ENCODE results near the gene SCFD2.
A peak's percentile ranks its signal among the peaks of the same experiment; 100 is the strongest.

Gene SCFD2

GRCh38 chr4:52862639-52863161, 503.2 kb downstream of the SCFD2 start:
- Histone ChIP-seq H3K9me3 (ENCODE audit: insufficient read depth, low read length) (peaks cover 18% of the 10 kb centered on the region; the same call in 1 of the 2 replicates), H3K36me3 (ENCODE audit: insufficient read depth, insufficient read length, low read length) (peaks cover 47% of the 10 kb centered on the region), H3K27me3 (ENCODE audit: insufficient read depth, insufficient read length) (no peaks in the 10 kb centered on the region), H3K4me3 (ENCODE audit: insufficient read length, low read depth) (peak overlapping the region; percentile 96), H3K9ac (ENCODE audit: insufficient read length, low read depth) (peak overlapping the region; percentile 98), H3K4me1 (ENCODE audit: insufficient read depth, insufficient read length) (no peaks in the 10 kb centered on the region)
- TF ChIP-seq YY1 (IDR thresholded peaks at IDR 0.05; ENCODE audit: insufficient read depth, insufficient read length) (no peak), SUZ12 (IDR thresholded peaks at IDR 0.05; ENCODE audit: extremely low read depth, insufficient read depth, insufficient read length) (no peak), ZNF274 (IDR thresholded peaks at IDR 0.05; ENCODE audit: low read depth, low read length) (no peak)
- no peak for DNase-seq (ENCODE audit: low read depth, low spot score)

GRCh38 chr4:52861879-52862616, 503.8 kb downstream of the SCFD2 start, which contains the start of gene RASL11B:
RASL11B (plus strand) TSS chr4:52862317; CDS start chr4:52862508, 191 bp downstream.
- Histone ChIP-seq H3K36me3 (ENCODE audit: insufficient read depth, insufficient read length, low read length) (peaks cover 40% of the 10 kb centered on the region), H3K4me1 (ENCODE audit: insufficient read depth, insufficient read length) (no peaks in the 10 kb centered on the region), H3K4me3 (ENCODE audit: insufficient read length, low read depth) (peak within 1 kb of the TSS; percentile 96), H3K27me3 (ENCODE audit: insufficient read depth, insufficient read length) (no peaks in the 10 kb centered on the region), H3K9ac (ENCODE audit: insufficient read length, low read depth) (peak within 1 kb of the TSS; percentile 98), H3K9me3 (ENCODE audit: insufficient read depth, low read length) (peaks cover 25% of the 10 kb centered on the region; the same call in 1 of the 2 replicates)
- TF ChIP-seq YY1 (IDR thresholded peaks at IDR 0.05; ENCODE audit: insufficient read depth, insufficient read length) (no peak), SUZ12 (IDR thresholded peaks at IDR 0.05; ENCODE audit: extremely low read depth, insufficient read depth, insufficient read length) (no peak), ZNF274 (IDR thresholded peaks at IDR 0.05; ENCODE audit: low read depth, low read length) (no peak)
- DNase-seq (ENCODE audit: low read depth, low spot score): peak; percentile 65

GRCh38 chr4:52861171-52861823, 504.6 kb downstream of the SCFD2 start:
- H3K36me3 ChIP-seq (ENCODE audit: insufficient read depth, insufficient read length, low read length): peaks cover 34% of the 10 kb centered on the region
- peak overlapping the region; percentile 71 for H3K4me3 ChIP-seq (ENCODE audit: insufficient read length, low read depth)
- H3K4me1 ChIP-seq (ENCODE audit: insufficient read depth, insufficient read length): no peaks in the 10 kb centered on the region
- DNase-seq (ENCODE audit: low read depth, low spot score): no peak
- H3K9ac ChIP-seq (ENCODE audit: insufficient read length, low read depth): peak overlapping the region; percentile 92
- H3K9me3 ChIP-seq (ENCODE audit: insufficient read depth, low read length): peaks cover 28% of the 10 kb centered on the region; the same call in 1 of the 2 replicates
- no peaks in the 10 kb centered on the region for H3K27me3 ChIP-seq (ENCODE audit: insufficient read depth, insufficient read length)
- TF ChIP-seq SUZ12 (IDR thresholded peaks at IDR 0.05; ENCODE audit: extremely low read depth, insufficient read depth, insufficient read length) (no peak), ZNF274 (IDR thresholded peaks at IDR 0.05; ENCODE audit: low read depth, low read length) (no peak), YY1 (IDR thresholded peaks at IDR 0.05; ENCODE audit: insufficient read depth, insufficient read length) (no peak)

- H3K9ac ChIP-seq (ENCODE audit: insufficient read length, low read depth): no peak overlapping the region
- H3K4me1 ChIP-seq (ENCODE audit: insufficient read depth, insufficient read length): no peaks in the 10 kb centered on the region
- peaks cover 28% of the 10 kb centered on the region; the same call in 1 of the 2 replicates for H3K9me3 ChIP-seq (ENCODE audit: insufficient read depth, low read length)
- H3K36me3 ChIP-seq (ENCODE audit: insufficient read depth, insufficient read length, low read length): peaks cover 26% of the 10 kb centered on the region
- no peak for DNase-seq (ENCODE audit: low read depth, low spot score)
- H3K4me3 ChIP-seq (ENCODE audit: insufficient read length, low read depth): no peak overlapping the region
- H3K27me3 ChIP-seq (ENCODE audit: insufficient read depth, insufficient read length): no peaks in the 10 kb centered on the region
- TF ChIP-seq YY1 (IDR thresholded peaks at IDR 0.05; ENCODE audit: insufficient read depth, insufficient read length) (no peak), ZNF274 (IDR thresholded peaks at IDR 0.05; ENCODE audit: low read depth, low read length) (no peak), SUZ12 (IDR thresholded peaks at IDR 0.05; ENCODE audit: extremely low read depth, insufficient read depth, insufficient read length) (no peak)
Observed at GRCh38 chr4:52860361-52860760, 505.5 kb downstream of the SCFD2 start.

- H3K4me1 ChIP-seq (ENCODE audit: insufficient read depth, insufficient read length): no peaks in the 10 kb centered on the region
- no peaks in the 10 kb centered on the region for H3K36me3 ChIP-seq (ENCODE audit: insufficient read depth, insufficient read length, low read length)
- H3K27me3 ChIP-seq (ENCODE audit: insufficient read depth, insufficient read length): no peaks in the 10 kb centered on the region
- H3K9ac ChIP-seq (ENCODE audit: insufficient read length, low read depth): no peak overlapping the region
- H3K4me3 ChIP-seq (ENCODE audit: insufficient read length, low read depth): no peak overlapping the region
- H3K9me3 ChIP-seq (ENCODE audit: insufficient read depth, low read length): peaks cover 28% of the 10 kb centered on the region; the same call in 1 of the 2 replicates
- DNase-seq (ENCODE audit: low read depth, low spot score): no peak
- TF ChIP-seq SUZ12 (IDR thresholded peaks at IDR 0.05; ENCODE audit: extremely low read depth, insufficient read depth, insufficient read length) (no peak), YY1 (IDR thresholded peaks at IDR 0.05; ENCODE audit: insufficient read depth, insufficient read length) (no peak), ZNF274 (IDR thresholded peaks at IDR 0.05; ENCODE audit: low read depth, low read length) (no peak)
Observed at GRCh38 chr4:52856801-52857200, 509.1 kb downstream of the SCFD2 start.

GRCh38 chr4:52853351-52853750, 512.5 kb downstream of the SCFD2 start:
- Histone ChIP-seq H3K36me3 (ENCODE audit: insufficient read depth, insufficient read length, low read length) (no peaks in the 10 kb centered on the region), H3K9ac (ENCODE audit: insufficient read length, low read depth) (no peak overlapping the region), H3K27me3 (ENCODE audit: insufficient read depth, insufficient read length) (no peaks in the 10 kb centered on the region), H3K9me3 (ENCODE audit: insufficient read depth, low read length) (peaks cover 16% of the 10 kb centered on the region; the same call in 1 of the 2 replicates), H3K4me1 (ENCODE audit: insufficient read depth, insufficient read length) (no peaks in the 10 kb centered on the region), H3K4me3 (ENCODE audit: insufficient read length, low read depth) (no peak overlapping the region)
- TF ChIP-seq ZNF274 (IDR thresholded peaks at IDR 0.05; ENCODE audit: low read depth, low read length) (no peak), SUZ12 (IDR thresholded peaks at IDR 0.05; ENCODE audit: extremely low read depth, insufficient read depth, insufficient read length) (no peak), YY1 (IDR thresholded peaks at IDR 0.05; ENCODE audit: insufficient read depth, insufficient read length) (no peak)
- no peak for DNase-seq (ENCODE audit: low read depth, low spot score)

GRCh38 chr4:52852711-52853110, 513.1 kb downstream of the SCFD2 start:
- Histone ChIP-seq H3K9ac (ENCODE audit: insufficient read length, low read depth) (no peak overlapping the region), H3K4me3 (ENCODE audit: insufficient read length, low read depth) (no peak overlapping the region), H3K4me1 (ENCODE audit: insufficient read depth, insufficient read length) (no peaks in the 10 kb centered on the region), H3K9me3 (ENCODE audit: insufficient read depth, low read length) (peaks cover 10% of the 10 kb centered on the region; the same call in 1 of the 2 replicates), H3K36me3 (ENCODE audit: insufficient read depth, insufficient read length, low read length) (no peaks in the 10 kb centered on the region), H3K27me3 (ENCODE audit: insufficient read depth, insufficient read length) (no peaks in the 10 kb centered on the region)
- DNase-seq (ENCODE audit: low read depth, low spot score): no peak
- TF ChIP-seq SUZ12 (IDR thresholded peaks at IDR 0.05; ENCODE audit: extremely low read depth, insufficient read depth, insufficient read length): no peak
- TF ChIP-seq ZNF274 (IDR thresholded peaks at IDR 0.05; ENCODE audit: low read depth, low read length): no peak
- no peak for TF ChIP-seq YY1 (IDR thresholded peaks at IDR 0.05; ENCODE audit: insufficient read depth, insufficient read length)
